Activated CD4-positive, alpha-beta T cell treated with anti-CD3 and anti-CD28 coated beads, Interleukin-2, amount 50 U/mL, for 1 hour (primary cell): Measurements from ENCODE around the gene TBXA2R.
"Not testable (repeated sequence)": the region's sequence is repeated elsewhere in the genome, so short reads cannot be mapped to it uniquely, and the experiment has no call there.

Source experiments
- DNase-seq: peaks from one replicate; pipeline ENCODE4 v3.0.0-alpha.2; 2020

Gene TBXA2R

GRCh38 chr19:3576696-3577443 lies 29.8 kb downstream of the TBXA2R start:
- no peak for DNase-seq

- DNase-seq: no peak
Measured at GRCh38 chr19:3575949-3576673, 30.6 kb downstream of the TBXA2R start.

GRCh38 chr19:3575260-3575741 lies 31.4 kb downstream of the TBXA2R start:
- peak; percentile 32 for DNase-seq

GRCh38 chr19:3573858-3574637 lies 32.6 kb downstream of the TBXA2R start:
- peak; percentile 81 for DNase-seq

- no peak for DNase-seq
Measured at GRCh38 chr19:3573162-3573857, 33.4 kb downstream of the TBXA2R start.

- no peak for DNase-seq
Measured at GRCh38 chr19:3572855-3573161, 33.9 kb downstream of the TBXA2R start, which contains the start of gene HMG20B. HMG20B (plus strand) TSS chr19:3572944; CDS start chr19:3573310, 366 bp downstream.

- DNase-seq: peak; percentile 99
Measured at GRCh38 chr19:3572132-3572854, 34.4 kb downstream of the TBXA2R start.

- DNase-seq: no peak
Measured at GRCh38 chr19:3570606-3571011, 36.1 kb downstream of the TBXA2R start.

- DNase-seq: not testable (repeated sequence)
Measured at GRCh38 chr19:3570042-3570441, 36.6 kb downstream of the TBXA2R start.

GRCh38 chr19:3565139-3565538 lies 41.5 kb downstream of the TBXA2R start:
- no peak for DNase-seq

GRCh38 chr19:3563709-3564524 lies 42.8 kb downstream of the TBXA2R start:
- no peak for DNase-seq

- peak; percentile 94 for DNase-seq
Measured at GRCh38 chr19:3557461-3558248, 49.0 kb downstream of the TBXA2R start, which contains the start of gene MFSD12. MFSD12 (minus strand) TSS chr19:3557586; CDS start chr19:3557403, 183 bp downstream.

- peak; percentile 71 for DNase-seq
Measured at GRCh38 chr19:3556978-3557460, 49.7 kb downstream of the TBXA2R start.

- no peak for DNase-seq
Measured at GRCh38 chr19:3556423-3556977, 50.2 kb downstream of the TBXA2R start.

- no peak for DNase-seq
Measured at GRCh38 chr19:3555653-3556422, 50.8 kb downstream of the TBXA2R start.

- peak; percentile 50 for DNase-seq
Measured at GRCh38 chr19:3554254-3555083, 52.2 kb downstream of the TBXA2R start.

GRCh38 chr19:3551792-3552095 lies 54.9 kb downstream of the TBXA2R start:
- DNase-seq: no peak
